GM12892 (cell line): ENCODE measurements around the gene FBL.
"Not testable (repeated sequence)": the region's sequence is repeated elsewhere in the genome, so short reads cannot be mapped to it uniquely, and the experiment has no call there.

Experiments used
- POLR2A ChIP-seq: IDR thresholded peaks from 2 replicates; pipeline ENCODE4 v1.6.1; 2011; ENCODE audit warnings: low read depth, low read length, control low read depth
- POLR2AphosphoS5 ChIP-seq: IDR thresholded peaks from 2 replicates; pipeline ENCODE4 v1.6.1; 2011; ENCODE audit warnings: low read depth, low read length, control low read depth
- TAF1 ChIP-seq: IDR thresholded peaks from 2 replicates; pipeline ENCODE4 v1.6.1; 2011; ENCODE audit warnings: low read depth, mild to moderate bottlenecking, control low read depth, low read length, borderline replicate concordance

DNA sequence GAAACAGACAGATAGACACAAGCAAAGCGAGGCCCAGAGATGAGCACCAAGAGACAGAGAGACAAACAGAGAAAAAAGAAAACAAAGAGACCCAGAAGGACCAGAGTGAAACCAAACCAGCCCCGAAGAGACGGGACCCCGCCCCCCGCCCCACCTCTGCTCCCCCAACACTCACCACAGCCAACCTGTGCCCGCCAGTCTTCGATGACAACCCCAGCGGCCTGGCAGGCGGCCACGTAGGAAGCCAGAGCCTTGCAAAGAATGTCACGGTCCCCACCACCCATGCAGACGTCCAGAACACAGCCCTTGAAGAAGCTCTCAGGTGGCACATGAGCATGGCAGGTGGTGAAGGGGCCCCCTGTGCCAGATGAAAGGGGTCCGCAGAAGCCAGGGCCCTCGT is 31.3 kb upstream of the FBL start:
- TF ChIP-seq POLR2A, TAF1, POLR2AphosphoS5: not testable (repeated sequence)
